Measurements from ENCODE around the gene MED1.

MED1 gene

GRCh38 chr17:39461113-39461925, 10.3 kb upstream of the MED1 start, which contains the start of gene CDK12:
Gene CDK12 (plus strand): TSS chr17:39461486. CDS start chr17:39462072, 586 bp downstream.
- TF ChIP-seq TAF1 (IDR thresholded peaks at IDR 0.05; ENCODE audit: low read depth) = peak; percentile 90
- 0 out of 2 replicates have a peak, but pooled peaks have one; percentile 13 for TF ChIP-seq EP300 (IDR thresholded peaks at IDR 0.05; ENCODE audit: borderline replicate concordance)
- TF ChIP-seq REST (IDR thresholded peaks at IDR 0.05; ENCODE audit: low read depth) = no peak
- TF ChIP-seq MAX (IDR thresholded peaks at IDR 0.05) = 0 out of 2 replicates have a peak, but pooled peaks have one; percentile 57
- peak; percentile 39; the same call in 1 of the 2 replicates for TF ChIP-seq YY1 (IDR thresholded peaks at IDR 0.05; ENCODE audit: low read depth)
- peak; percentile 82; the same call in 1 of the 2 replicates for TF ChIP-seq TCF12 (IDR thresholded peaks at IDR 0.05; ENCODE audit: low read depth)
- 0 out of 2 replicates have a peak, but pooled peaks have one; percentile 16 for TF ChIP-seq EGR1 (IDR thresholded peaks at IDR 0.05)
- no peak for TF ChIP-seq RAD21 (IDR thresholded peaks at IDR 0.05; ENCODE audit: low read depth)

- no peak for TF ChIP-seq CEBPB (IDR thresholded peaks at IDR 0.05)
- no peak for TF ChIP-seq EGR1 (IDR thresholded peaks at IDR 0.05)
- TF ChIP-seq RAD21 (IDR thresholded peaks at IDR 0.05; ENCODE audit: low read depth) = no peak
- no peak for TF ChIP-seq EP300 (IDR thresholded peaks at IDR 0.05; ENCODE audit: borderline replicate concordance)
- TF ChIP-seq USF1 (IDR thresholded peaks at IDR 0.05) = no peak
- no peak for TF ChIP-seq REST (IDR thresholded peaks at IDR 0.05; ENCODE audit: low read depth)
- no peak for TF ChIP-seq TCF12 (IDR thresholded peaks at IDR 0.05; ENCODE audit: low read depth)
- no peak for TF ChIP-seq FOXM1 (IDR thresholded peaks at IDR 0.05; ENCODE audit: borderline replicate concordance, low read depth)
- no peak for TF ChIP-seq TEAD4 (IDR thresholded peaks at IDR 0.05)
- no peak for TF ChIP-seq ZBTB7A (IDR thresholded peaks at IDR 0.05; ENCODE audit: low read depth)
- TF ChIP-seq TAF1 (IDR thresholded peaks at IDR 0.05; ENCODE audit: low read depth) = no peak
- TF ChIP-seq NFIC (IDR thresholded peaks at IDR 0.05) = no peak
- no peak for TF ChIP-seq MAX (IDR thresholded peaks at IDR 0.05)
- TF ChIP-seq CREB1 (IDR thresholded peaks at IDR 0.05; ENCODE audit: low read depth) = no peak
- TF ChIP-seq YY1 (IDR thresholded peaks at IDR 0.05; ENCODE audit: low read depth) = no peak
These were observed 4.9 kb upstream of the MED1 start for GRCh38 chr17:39455919-39456318.

- TF ChIP-seq TAF1 (IDR thresholded peaks at IDR 0.05; ENCODE audit: low read depth) (no peak), EGR1 (IDR thresholded peaks at IDR 0.05) (no peak), EP300 (IDR thresholded peaks at IDR 0.05; ENCODE audit: borderline replicate concordance) (no peak), TEAD4 (IDR thresholded peaks at IDR 0.05) (no peak), TCF12 (IDR thresholded peaks at IDR 0.05; ENCODE audit: low read depth) (no peak), ZBTB7A (IDR thresholded peaks at IDR 0.05; ENCODE audit: low read depth) (no peak), FOXM1 (IDR thresholded peaks at IDR 0.05; ENCODE audit: borderline replicate concordance, low read depth) (no peak)
These were observed 1.0 kb downstream of the MED1 start for GRCh38 chr17:39450051-39450450.

- TF ChIP-seq TAF1 (IDR thresholded peaks at IDR 0.05; ENCODE audit: low read depth) = no peak
- no peak for TF ChIP-seq CREB1 (IDR thresholded peaks at IDR 0.05; ENCODE audit: low read depth)
- TF ChIP-seq EGR1 (IDR thresholded peaks at IDR 0.05) = no peak
- no peak for TF ChIP-seq NFIC (IDR thresholded peaks at IDR 0.05)
- TF ChIP-seq REST (IDR thresholded peaks at IDR 0.05; ENCODE audit: low read depth) = no peak
- TF ChIP-seq RAD21 (IDR thresholded peaks at IDR 0.05; ENCODE audit: low read depth) = no peak
- TF ChIP-seq YY1 (IDR thresholded peaks at IDR 0.05; ENCODE audit: low read depth) = no peak
- TF ChIP-seq MAX (IDR thresholded peaks at IDR 0.05) = no peak
- no peak for TF ChIP-seq CEBPB (IDR thresholded peaks at IDR 0.05)
- no peak for TF ChIP-seq TEAD4 (IDR thresholded peaks at IDR 0.05)
- TF ChIP-seq FOXM1 (IDR thresholded peaks at IDR 0.05; ENCODE audit: borderline replicate concordance, low read depth) = no peak
- TF ChIP-seq USF1 (IDR thresholded peaks at IDR 0.05) = no peak
- TF ChIP-seq TCF12 (IDR thresholded peaks at IDR 0.05; ENCODE audit: low read depth) = no peak
- no peak for TF ChIP-seq ZBTB7A (IDR thresholded peaks at IDR 0.05; ENCODE audit: low read depth)
- TF ChIP-seq EP300 (IDR thresholded peaks at IDR 0.05; ENCODE audit: borderline replicate concordance) = no peak
These were observed 3.5 kb downstream of the MED1 start for GRCh38 chr17:39447561-39447960.

All from Ishikawa (cell line).